ENCODE measurements around the gene TMC5.

DNA sequence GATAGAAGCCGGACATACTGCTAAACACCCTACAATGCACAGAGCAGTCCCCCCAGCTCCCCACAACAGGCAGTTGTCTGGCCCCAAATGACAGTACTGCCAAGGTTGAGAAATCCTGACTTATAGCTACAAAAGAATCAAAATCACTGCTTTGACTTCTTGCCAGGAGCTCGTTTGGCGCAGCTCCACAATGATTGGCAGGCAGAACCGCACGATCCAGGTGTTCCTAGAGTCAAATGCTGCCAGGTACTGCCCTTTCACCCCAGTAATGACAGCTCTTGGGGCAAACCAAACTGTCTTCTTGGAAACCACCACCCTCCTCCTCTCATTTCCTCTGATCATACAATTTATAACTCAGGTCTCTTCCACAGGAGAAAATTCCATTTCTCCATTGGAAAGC, 2.2 kb upstream of the TMC5 start:
- TF ChIP-seq POLR2A (IDR thresholded peaks at IDR 0.05; ENCODE audit: low read depth, low read length), result no peak
- TF ChIP-seq, protein P1, sequence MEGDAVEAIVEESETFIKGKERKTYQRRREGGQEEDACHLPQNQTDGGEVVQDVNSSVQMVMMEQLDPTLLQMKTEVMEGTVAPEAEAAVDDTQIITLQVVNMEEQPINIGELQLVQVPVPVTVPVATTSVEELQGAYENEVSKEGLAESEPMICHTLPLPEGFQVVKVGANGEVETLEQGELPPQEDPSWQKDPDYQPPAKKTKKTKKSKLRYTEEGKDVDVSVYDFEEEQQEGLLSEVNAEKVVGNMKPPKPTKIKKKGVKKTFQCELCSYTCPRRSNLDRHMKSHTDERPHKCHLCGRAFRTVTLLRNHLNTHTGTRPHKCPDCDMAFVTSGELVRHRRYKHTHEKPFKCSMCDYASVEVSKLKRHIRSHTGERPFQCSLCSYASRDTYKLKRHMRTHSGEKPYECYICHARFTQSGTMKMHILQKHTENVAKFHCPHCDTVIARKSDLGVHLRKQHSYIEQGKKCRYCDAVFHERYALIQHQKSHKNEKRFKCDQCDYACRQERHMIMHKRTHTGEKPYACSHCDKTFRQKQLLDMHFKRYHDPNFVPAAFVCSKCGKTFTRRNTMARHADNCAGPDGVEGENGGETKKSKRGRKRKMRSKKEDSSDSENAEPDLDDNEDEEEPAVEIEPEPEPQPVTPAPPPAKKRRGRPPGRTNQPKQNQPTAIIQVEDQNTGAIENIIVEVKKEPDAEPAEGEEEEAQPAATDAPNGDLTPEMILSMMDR (IDR thresholded peaks at IDR 0.05; ENCODE audit: extremely low read depth in 1 of 2, insufficient read depth in 1 of 2, low read depth in 1 of 2, low read length in 2 of 2), result no peak
- no peak for TF ChIP-seq JUN (IDR thresholded peaks at IDR 0.05; ENCODE audit: borderline replicate concordance, insufficient read depth, insufficient read length, low read depth)
- no peak for TF ChIP-seq FOS (IDR thresholded peaks at IDR 0.05; ENCODE audit: borderline replicate concordance, insufficient read depth, low read length)
- no peak for TF ChIP-seq EZH2 (IDR thresholded peaks at IDR 0.05; ENCODE audit: borderline replicate concordance, low read depth, low read length, severe bottlenecking)
- TF ChIP-seq MAX (IDR thresholded peaks at IDR 0.05; ENCODE audit: insufficient read depth, insufficient read length), result no peak
- no peak for TF ChIP-seq POLR2AphosphoS5 (IDR thresholded peaks at IDR 0.05; ENCODE audit: insufficient read depth, low read depth, low read length)
